ENCODE data around the gene PCSK1N.
"Not testable (repeated sequence)": the region's sequence is repeated elsewhere in the genome, so short reads cannot be mapped to it uniquely, and the experiment has no call there.

Gene PCSK1N

GRCh38 chrX:48835524-48836329 lies at the start of gene PCSK1N:
PCSK1N (minus strand) TSS chrX:48835610; CDS start chrX:48835532, 78 bp downstream.
- in situ Hi-C loops (cut with MboI; ENCODE audit: low sequenced_read_pairs) = no loop called here

GRCh38 chrX:48883729-48884128 lies 48.3 kb upstream of the PCSK1N start:
- in situ Hi-C loops (cut with MboI; ENCODE audit: low sequenced_read_pairs) = no loop called here

- in situ Hi-C loops (cut with MboI; ENCODE audit: low sequenced_read_pairs) = not testable (repeated sequence)
Observed at GRCh38 chrX:48876944-48877343, 41.5 kb upstream of the PCSK1N start.

- in situ Hi-C loops (cut with MboI; ENCODE audit: low sequenced_read_pairs) = not testable (repeated sequence)
Observed at GRCh38 chrX:48872017-48872416, 36.6 kb upstream of the PCSK1N start.

- in situ Hi-C loops (cut with MboI; ENCODE audit: low sequenced_read_pairs) = no loop called here
Observed at GRCh38 chrX:48864210-48864609, 28.8 kb upstream of the PCSK1N start.

GRCh38 chrX:48854898-48855297 lies 19.5 kb upstream of the PCSK1N start:
- in situ Hi-C loops (cut with MboI; ENCODE audit: low sequenced_read_pairs) = no loop called here

- in situ Hi-C loops (cut with MboI; ENCODE audit: low sequenced_read_pairs) = not testable (repeated sequence)
Observed at GRCh38 chrX:48854121-48854804, 18.9 kb upstream of the PCSK1N start.

GRCh38 chrX:48853494-48853893 lies 18.1 kb upstream of the PCSK1N start:
- in situ Hi-C loops (cut with MboI; ENCODE audit: low sequenced_read_pairs) = not testable (repeated sequence)

GRCh38 chrX:48852857-48853256 lies 17.4 kb upstream of the PCSK1N start:
- in situ Hi-C loops (cut with MboI; ENCODE audit: low sequenced_read_pairs) = no loop called here

GRCh38 chrX:48848847-48849246 lies 13.4 kb upstream of the PCSK1N start:
- in situ Hi-C loops (cut with MboI; ENCODE audit: low sequenced_read_pairs) = no loop called here

GRCh38 chrX:48839686-48840085 lies 4.3 kb upstream of the PCSK1N start:
- in situ Hi-C loops (cut with MboI; ENCODE audit: low sequenced_read_pairs) = no loop called here

- in situ Hi-C loops (cut with MboI; ENCODE audit: low sequenced_read_pairs) = no loop called here
Observed at GRCh38 chrX:48834383-48834709, 1.1 kb downstream of the PCSK1N start.

- in situ Hi-C loops (cut with MboI; ENCODE audit: low sequenced_read_pairs) = no loop called here
Observed at GRCh38 chrX:48833542-48834138, 1.8 kb downstream of the PCSK1N start.

- in situ Hi-C loops (cut with MboI; ENCODE audit: low sequenced_read_pairs) = no loop called here
Observed at GRCh38 chrX:48831909-48832291, 3.5 kb downstream of the PCSK1N start.

- in situ Hi-C loops (cut with MboI; ENCODE audit: low sequenced_read_pairs) = no loop called here
Observed at GRCh38 chrX:48831136-48831908, 4.1 kb downstream of the PCSK1N start.

GRCh38 chrX:48829016-48829735 lies 6.2 kb downstream of the PCSK1N start:
- in situ Hi-C loops (cut with MboI; ENCODE audit: low sequenced_read_pairs) = no loop called here

GRCh38 chrX:48827654-48827968 lies 7.8 kb downstream of the PCSK1N start:
- in situ Hi-C loops (cut with MboI; ENCODE audit: low sequenced_read_pairs) = no loop called here

GRCh38 chrX:48826876-48827653 lies 8.3 kb downstream of the PCSK1N start:
- in situ Hi-C loops (cut with MboI; ENCODE audit: low sequenced_read_pairs) = no loop called here

- in situ Hi-C loops (cut with MboI; ENCODE audit: low sequenced_read_pairs) = no loop called here
Observed at GRCh38 chrX:48826135-48826875, 9.1 kb downstream of the PCSK1N start, which contains the start of gene ERAS. ERAS (plus strand) TSS chrX:48826513; CDS start chrX:48829124, 2,611 bp downstream.
